A549 treated with CORT108297 at 1 μM for 4 hours (cell line): Measurements from ENCODE around the gene MMADHC. TPM values are rescaled to one million over a fixed set of nuclear protein-coding genes. Genes with fewer than 3 reads are reported as not detected.

Source experiments
- total RNA-seq: library from RNA; stranded (reverse); fragments of 200-300 nt; extraction: Qiagen RNA extraction; gene quantifications from 5 replicates; pipeline ENCODE4 v1.2.3, GENCODE V29; 2022

MMADHC gene
- total RNA-seq, result 85.9 to 118 TPM (median 86.0 TPM) in 5 replicates

GRCh38 chr2:149587220-149587949 is at the start of gene MMADHC:
Gene MMADHC, minus strand, starts transcription at chr2:149587775. Its CDS starts 678 bp downstream, at chr2:149587097.

